Karpas-422 (cell line): Measurements from ENCODE around the gene CHMP3. TPM values are rescaled to one million over a fixed set of nuclear protein-coding genes. Genes with fewer than 3 reads are reported as not detected.

ENCODE experiments used
- DNase-seq: peaks from one replicate; pipeline ENCODE4 v3.0.0-alpha.2; 2015
- H2AFZ ChIP-seq: fragments of 200-600 bp; sonication (generic); 2 replicates; pipeline ENCODE4 v1.6.1; 2014; ENCODE audit warnings: antibody characterized with exemption, low read length, mixed read lengths
- H3K27ac ChIP-seq: fragments of 200-600 bp; sonication (generic); 2 replicates; pipeline ENCODE4 v1.5.1; 2014; ENCODE audit warnings: mild to moderate bottlenecking, low read length, moderate library complexity
- H3K27me3 ChIP-seq: fragments of 200-600 bp; sonication (generic); 2 replicates; pipeline ENCODE4 v1.6.1; 2014; ENCODE audit warnings: low read length, mixed read lengths
- H3K36me3 ChIP-seq: fragments of 200-600 bp; sonication (generic); 2 replicates; pipeline ENCODE4 v1.6.1; 2014; ENCODE audit warnings: low read length, mixed read lengths; ENCODE audit not compliant: insufficient read depth
- H3K4me1 ChIP-seq: fragments of 200-600 bp; sonication (generic); 2 replicates; pipeline ENCODE4 v1.6.1; 2014; ENCODE audit warnings: mild to moderate bottlenecking, low read length, mixed read lengths
- H3K4me2 ChIP-seq: fragments of 200-600 bp; sonication (generic); 2 replicates; pipeline ENCODE4 v1.6.1; 2014; ENCODE audit warnings: low read length, low read depth, mild to moderate bottlenecking; ENCODE audit not compliant: poor library complexity, severe bottlenecking
- H3K4me3 ChIP-seq: fragments of 200-600 bp; sonication (generic); 2 replicates; pipeline ENCODE4 v1.5.1; 2014; ENCODE audit warnings: mild to moderate bottlenecking, antibody characterized with exemption, low read length, mixed read lengths
- H3K79me2 ChIP-seq: fragments of 200-600 bp; sonication (generic); 2 replicates; pipeline ENCODE4 v1.6.1; 2014; ENCODE audit warnings: mild to moderate bottlenecking, low read length, mixed read lengths
- H3K9ac ChIP-seq: fragments of 200-600 bp; sonication (generic); 2 replicates; pipeline ENCODE4 v1.6.0; 2014; ENCODE audit warnings: low read length
- H3K9me2 ChIP-seq: fragments of 200-600 bp; sonication (generic), shearing (Covaris generic); replicated peaks from 2 replicates; pipeline ENCODE4 v1.6.0; 2014; ENCODE audit warnings: mild to moderate bottlenecking, low read length, moderate library complexity; ENCODE audit not compliant: insufficient read depth
- H3K9me3 ChIP-seq: fragments of 300-700, 200-600 bp; sonication (generic); 2 replicates; pipeline ENCODE4 v1.6.1; 2014; ENCODE audit warnings: low read length, mixed read lengths
- H4K20me1 ChIP-seq: fragments of 200-600 bp; sonication (generic); 2 replicates; pipeline ENCODE4 v1.6.1; 2014; ENCODE audit warnings: mild to moderate bottlenecking, antibody characterized with exemption, low read length, low read depth; ENCODE audit not compliant: insufficient read depth
- total RNA-seq: library from RNA; depleted of rRNA; stranded (reverse); fragments of >200 nt; shearing (Covaris generic); gene quantifications from 2 replicates; pipeline ENCODE4 v1.2.3, GENCODE V29; 2014; ENCODE audit warnings: low replicate concordance

The CHMP3 gene
- total RNA-seq, 1 experiment from 2014 or later = 34.4 TPM

- no peak overlapping the region for H3K27ac ChIP-seq
- H2AFZ ChIP-seq = no peak overlapping the region
- no peaks in the 10 kb centered on the region for H3K79me2 ChIP-seq
- H3K9ac ChIP-seq = no peak overlapping the region
- no peak overlapping the region for H3K4me3 ChIP-seq
- DNase-seq = no peak
- no peaks in the 10 kb centered on the region for H3K9me3 ChIP-seq
- H3K4me2 ChIP-seq = no peak overlapping the region
- H3K9me2 ChIP-seq = no peaks in the 10 kb centered on the region
- no peaks in the 10 kb centered on the region for H4K20me1 ChIP-seq
- no peaks in the 10 kb centered on the region for H3K4me1 ChIP-seq
- peaks cover 98% of the 10 kb centered on the region; the same call in 1 of the 2 replicates for H3K36me3 ChIP-seq
- no peaks in the 10 kb centered on the region for H3K27me3 ChIP-seq
Observed at GRCh38 chr2:86482034-86482433, 81.2 kb downstream of the CHMP3 start.

DNA sequence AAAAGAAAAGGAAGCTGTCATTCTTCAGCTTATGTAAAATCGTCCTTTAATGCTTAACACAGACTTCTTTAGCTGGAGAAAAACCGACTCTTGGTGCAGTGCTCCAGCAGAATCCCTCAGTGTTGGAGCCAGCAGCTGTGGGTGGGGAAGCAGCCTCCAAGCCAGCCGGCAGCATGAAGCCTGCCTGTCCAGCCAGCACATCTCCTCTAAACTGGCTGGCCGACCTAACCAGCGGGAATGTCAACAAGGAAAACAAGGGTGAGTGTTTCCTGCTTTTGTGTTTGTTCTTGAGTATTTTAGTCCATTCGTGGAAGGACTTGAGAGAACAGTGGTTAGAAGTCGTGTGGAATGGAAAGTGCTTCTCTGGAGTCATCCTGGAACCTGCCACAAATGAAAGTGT lies 83.1 kb downstream of the CHMP3 start:
- Histone ChIP-seq H3K9ac (no peak overlapping the region), H3K4me2 (no peak overlapping the region), H2AFZ (no peak overlapping the region), H3K27ac (no peak overlapping the region), H3K9me2 (no peaks in the 10 kb centered on the region), H4K20me1 (no peaks in the 10 kb centered on the region), H3K36me3 (peaks cover 95% of the 10 kb centered on the region; the same call in 1 of the 2 replicates), H3K4me1 (no peaks in the 10 kb centered on the region), H3K4me3 (no peak overlapping the region), H3K79me2 (peaks cover 6% of the 10 kb centered on the region; the same call in 1 of the 2 replicates), H3K27me3 (no peaks in the 10 kb centered on the region), H3K9me3 (no peaks in the 10 kb centered on the region)
- no peak for DNase-seq

- no peaks in the 10 kb centered on the region for H3K9me2 ChIP-seq
- H3K36me3 ChIP-seq = peaks cover 92% of the 10 kb centered on the region
Observed at GRCh38 chr2:86477349-86477748, 85.9 kb downstream of the CHMP3 start.

DNA sequence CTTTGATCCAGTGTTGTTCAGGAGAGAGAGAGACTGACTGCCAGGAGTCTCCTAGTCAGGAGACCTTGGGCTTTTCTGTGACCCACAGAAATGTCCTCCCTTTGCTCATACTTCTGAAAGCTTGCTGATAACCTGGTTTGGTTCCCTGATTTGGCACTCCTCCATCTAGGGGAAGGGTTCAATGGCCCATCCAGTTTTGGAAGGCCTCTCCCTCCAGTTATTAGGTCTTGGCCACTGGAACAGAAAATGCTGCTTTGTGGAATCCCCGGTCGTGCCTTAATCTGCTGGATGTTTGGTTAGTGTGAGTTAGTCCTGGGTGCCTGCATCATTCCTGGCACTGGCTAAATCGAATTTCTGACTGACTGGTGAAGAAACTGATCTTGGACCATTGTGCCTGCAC lies 86.3 kb downstream of the CHMP3 start:
- Histone ChIP-seq H3K4me1 (no peaks in the 10 kb centered on the region), H3K4me3 (no peak overlapping the region), H4K20me1 (no peaks in the 10 kb centered on the region), H3K4me2 (no peak overlapping the region), H3K27ac (no peak overlapping the region), H3K36me3 (peaks cover 92% of the 10 kb centered on the region), H3K9ac (no peak overlapping the region), H3K27me3 (no peaks in the 10 kb centered on the region), H3K79me2 (peaks cover 28% of the 10 kb centered on the region), H2AFZ (no peak overlapping the region), H3K9me3 (no peaks in the 10 kb centered on the region), H3K9me2 (no peaks in the 10 kb centered on the region)
- DNase-seq = no peak

More at GRCh38 chr2:86477349-86477748, 85.9 kb downstream of the CHMP3 start:
- Histone ChIP-seq H3K4me2 (no peak overlapping the region), H4K20me1 (no peaks in the 10 kb centered on the region), H3K4me3 (no peak overlapping the region), H3K9ac (no peak overlapping the region), H3K4me1 (no peaks in the 10 kb centered on the region), H3K27me3 (no peaks in the 10 kb centered on the region), H3K9me3 (no peaks in the 10 kb centered on the region), H3K79me2 (peaks cover 23% of the 10 kb centered on the region), H3K27ac (no peak overlapping the region), H2AFZ (no peak overlapping the region)
- DNase-seq = no peak

DNA sequence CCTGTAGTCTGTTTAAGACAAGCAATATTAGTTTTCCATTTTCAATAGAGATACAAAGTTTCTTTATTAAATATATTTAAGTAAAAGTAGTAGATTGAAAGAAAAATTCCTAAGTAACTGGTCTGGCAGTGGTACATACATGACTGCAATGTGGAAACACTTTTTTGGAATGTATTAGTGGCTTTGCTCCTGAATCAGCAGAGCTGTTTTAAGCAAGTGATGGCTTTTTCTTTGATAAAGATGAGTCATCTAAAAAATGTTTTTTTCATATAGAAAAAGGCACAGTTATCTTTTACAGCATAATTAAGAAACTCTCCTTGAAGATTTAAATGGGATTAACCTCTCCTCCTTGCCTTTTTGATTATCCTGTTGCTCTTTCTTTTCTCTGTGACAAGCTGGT lies 87.2 kb downstream of the CHMP3 start:
- H3K36me3 ChIP-seq = peaks cover 89% of the 10 kb centered on the region
- H3K9me3 ChIP-seq = no peaks in the 10 kb centered on the region
- no peak for DNase-seq
- H2AFZ ChIP-seq = no peak overlapping the region
- no peak overlapping the region for H3K4me2 ChIP-seq
- no peak overlapping the region for H3K4me3 ChIP-seq
- H3K9me2 ChIP-seq = no peaks in the 10 kb centered on the region
- no peaks in the 10 kb centered on the region for H3K27me3 ChIP-seq
- H3K27ac ChIP-seq = no peak overlapping the region
- peaks cover 34% of the 10 kb centered on the region for H3K79me2 ChIP-seq
- H3K9ac ChIP-seq = no peak overlapping the region
- H3K4me1 ChIP-seq = no peaks in the 10 kb centered on the region
- H4K20me1 ChIP-seq = no peaks in the 10 kb centered on the region

DNA sequence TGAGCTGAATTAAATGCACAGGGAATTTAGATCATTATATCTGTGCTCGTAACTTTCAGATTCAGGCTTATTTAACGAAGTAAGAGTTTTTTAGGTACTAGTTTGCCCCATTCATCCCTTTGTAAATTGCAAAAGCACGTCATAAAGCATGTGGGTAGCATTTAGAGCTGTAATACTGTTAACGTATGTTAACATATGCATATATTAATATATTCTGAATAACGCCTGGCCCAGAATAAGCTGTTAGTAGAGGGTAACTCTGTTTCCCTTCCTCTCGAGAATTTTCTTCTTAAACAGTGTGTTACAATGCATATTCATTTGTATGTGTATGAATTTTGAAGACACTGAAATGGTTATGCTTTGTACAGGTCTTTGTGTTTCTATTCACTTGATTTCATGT lies 91.6 kb downstream of the CHMP3 start:
- Histone ChIP-seq H3K4me3 (no peak overlapping the region), H3K9me3 (no peaks in the 10 kb centered on the region), H3K79me2 (peaks cover 74% of the 10 kb centered on the region), H3K27ac (no peak overlapping the region), H3K4me1 (no peaks in the 10 kb centered on the region), H3K4me2 (no peak overlapping the region), H2AFZ (no peak overlapping the region), H3K9ac (no peak overlapping the region), H3K36me3 (peaks cover 90% of the 10 kb centered on the region), H4K20me1 (no peaks in the 10 kb centered on the region), H3K9me2 (no peaks in the 10 kb centered on the region), H3K27me3 (no peaks in the 10 kb centered on the region)
- no peak for DNase-seq

GRCh38 chr2:86470890-86471289 lies 92.4 kb downstream of the CHMP3 start:
- no peak overlapping the region for H3K4me3 ChIP-seq
- peaks cover 77% of the 10 kb centered on the region for H3K79me2 ChIP-seq
- H4K20me1 ChIP-seq = no peaks in the 10 kb centered on the region
- no peak overlapping the region for H3K27ac ChIP-seq
- DNase-seq = no peak
- H3K4me2 ChIP-seq = no peak overlapping the region
- peaks cover 92% of the 10 kb centered on the region for H3K36me3 ChIP-seq
- H2AFZ ChIP-seq = no peak overlapping the region
- no peaks in the 10 kb centered on the region for H3K9me3 ChIP-seq
- no peaks in the 10 kb centered on the region for H3K9me2 ChIP-seq
- H3K27me3 ChIP-seq = no peaks in the 10 kb centered on the region
- no peak overlapping the region for H3K9ac ChIP-seq
- H3K4me1 ChIP-seq = no peaks in the 10 kb centered on the region

DNA sequence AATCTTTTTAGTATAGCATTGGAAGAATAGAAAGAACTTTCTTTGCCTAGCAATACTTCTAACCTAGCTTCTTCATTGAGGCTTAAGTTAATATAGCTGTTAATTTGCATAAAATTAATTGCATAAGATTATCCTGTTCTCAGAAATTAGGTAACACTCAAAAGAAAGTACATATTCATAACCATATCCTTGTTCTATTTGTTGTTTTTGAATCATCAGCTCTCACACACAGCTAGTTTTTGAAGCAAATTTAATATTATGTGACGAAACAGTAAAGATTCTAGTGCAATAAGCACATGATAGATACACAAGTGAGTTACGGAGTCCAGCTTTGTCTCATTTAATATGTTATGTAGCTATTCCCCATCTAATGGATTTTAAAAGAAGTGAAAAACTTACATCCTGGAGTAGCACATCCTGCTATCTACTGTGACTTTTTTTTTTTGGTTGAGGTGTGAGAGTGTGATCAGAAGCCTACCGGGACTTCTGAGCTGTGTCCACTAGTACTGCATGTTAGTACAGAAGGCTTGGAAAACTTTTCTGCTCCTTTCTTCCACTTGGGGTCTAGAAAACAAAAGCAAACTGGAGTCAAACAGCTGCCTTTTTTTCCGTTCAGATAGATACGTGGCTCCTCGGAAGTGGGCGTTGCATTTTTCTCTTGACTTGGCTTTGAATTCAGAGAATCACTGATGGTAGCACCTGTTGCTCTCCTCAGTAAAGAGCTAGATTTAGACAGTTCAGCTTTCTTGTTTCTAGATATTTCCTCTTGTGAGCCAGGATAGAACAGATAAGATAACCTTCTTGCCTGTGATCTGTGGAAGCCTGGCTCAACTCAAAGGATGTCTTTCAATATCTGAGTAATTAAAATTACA lies 94.8 kb downstream of the CHMP3 start:
- H3K9ac ChIP-seq = no peak overlapping the region
- no peaks in the 10 kb centered on the region for H3K9me3 ChIP-seq
- H3K4me1 ChIP-seq = no peaks in the 10 kb centered on the region
- H2AFZ ChIP-seq = no peak overlapping the region
- peaks cover 87% of the 10 kb centered on the region for H3K79me2 ChIP-seq
- H3K9me2 ChIP-seq = no peaks in the 10 kb centered on the region
- H3K4me3 ChIP-seq = no peak overlapping the region
- no peaks in the 10 kb centered on the region for H3K27me3 ChIP-seq
- DNase-seq = no peak
- peaks cover 93% of the 10 kb centered on the region for H3K36me3 ChIP-seq
- H4K20me1 ChIP-seq = no peaks in the 10 kb centered on the region
- no peak overlapping the region for H3K4me2 ChIP-seq
- no peak overlapping the region for H3K27ac ChIP-seq
